Left forelimb (tissue), 1 donor: ENCODE data around the gene SLC30A10.
"Not testable (repeated sequence)": the region's sequence is repeated elsewhere in the genome, so short reads cannot be mapped to it uniquely, and the experiment has no call there.

Experiments
- DNase-seq: peaks from one replicate; pipeline ENCODE4 v3.0.0-alpha.2; 2018; ENCODE audit warnings: low spot score

The SLC30A10 gene

GRCh38 chr1:219927956-219928790, at the start of gene SLC30A10:
Gene SLC30A10 (minus strand): TSS chr1:219928557. CDS start chr1:219928440, 117 bp downstream.
- no peak for DNase-seq

DNA sequence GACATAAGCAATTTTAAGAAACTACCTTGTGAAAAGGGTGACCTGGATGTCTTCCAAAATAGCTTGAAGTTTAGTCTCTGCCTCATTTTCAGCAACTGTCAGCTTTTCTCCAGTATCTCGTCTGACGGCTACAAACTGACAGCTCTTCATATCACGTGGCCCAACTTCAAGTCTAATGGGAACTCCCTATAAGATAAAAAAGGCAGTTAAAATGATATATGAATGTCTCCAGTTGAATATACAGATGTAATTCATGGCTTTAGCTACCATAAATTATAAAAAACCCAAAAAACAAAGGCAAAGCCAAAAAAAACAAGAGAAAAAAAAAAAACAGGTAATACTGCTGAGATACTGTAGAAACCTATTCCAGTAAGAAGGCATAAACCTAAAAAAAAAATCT, 44.9 kb upstream of the SLC30A10 start:
- no peak for DNase-seq

DNA sequence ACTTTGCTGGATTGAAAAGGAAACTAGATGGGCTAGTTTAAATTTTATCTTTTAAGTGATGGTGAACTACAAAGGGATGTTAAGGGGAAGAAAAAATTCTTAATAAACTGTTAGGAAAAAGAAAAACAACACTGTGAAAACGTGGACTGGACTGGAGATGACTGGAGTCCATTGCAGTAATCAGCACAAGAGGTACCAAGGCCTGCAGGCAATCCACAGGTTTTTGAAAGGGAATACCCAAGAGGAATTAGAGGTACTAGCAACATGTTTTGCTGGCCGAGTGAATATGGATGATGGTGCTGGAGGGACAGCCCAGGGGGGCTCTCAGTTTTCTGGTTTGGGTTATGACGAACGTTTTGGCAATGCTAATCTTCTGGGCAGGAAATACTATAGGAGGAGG, 39.0 kb upstream of the SLC30A10 start:
- no peak for DNase-seq

DNA sequence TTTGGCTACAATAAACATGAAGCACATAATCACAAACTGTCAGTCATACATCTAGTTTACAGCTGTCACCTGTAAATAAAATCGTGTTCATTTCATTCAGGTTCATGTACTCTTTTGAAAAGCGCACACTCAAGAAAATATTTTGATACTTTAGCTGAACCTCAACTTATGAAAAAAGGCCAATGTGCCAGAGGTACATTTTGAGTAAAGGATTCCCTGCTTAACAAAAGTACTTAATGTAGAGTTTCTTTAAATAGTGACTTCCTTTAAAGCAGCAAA, 37.7 kb upstream of the SLC30A10 start:
- no peak for DNase-seq

DNA sequence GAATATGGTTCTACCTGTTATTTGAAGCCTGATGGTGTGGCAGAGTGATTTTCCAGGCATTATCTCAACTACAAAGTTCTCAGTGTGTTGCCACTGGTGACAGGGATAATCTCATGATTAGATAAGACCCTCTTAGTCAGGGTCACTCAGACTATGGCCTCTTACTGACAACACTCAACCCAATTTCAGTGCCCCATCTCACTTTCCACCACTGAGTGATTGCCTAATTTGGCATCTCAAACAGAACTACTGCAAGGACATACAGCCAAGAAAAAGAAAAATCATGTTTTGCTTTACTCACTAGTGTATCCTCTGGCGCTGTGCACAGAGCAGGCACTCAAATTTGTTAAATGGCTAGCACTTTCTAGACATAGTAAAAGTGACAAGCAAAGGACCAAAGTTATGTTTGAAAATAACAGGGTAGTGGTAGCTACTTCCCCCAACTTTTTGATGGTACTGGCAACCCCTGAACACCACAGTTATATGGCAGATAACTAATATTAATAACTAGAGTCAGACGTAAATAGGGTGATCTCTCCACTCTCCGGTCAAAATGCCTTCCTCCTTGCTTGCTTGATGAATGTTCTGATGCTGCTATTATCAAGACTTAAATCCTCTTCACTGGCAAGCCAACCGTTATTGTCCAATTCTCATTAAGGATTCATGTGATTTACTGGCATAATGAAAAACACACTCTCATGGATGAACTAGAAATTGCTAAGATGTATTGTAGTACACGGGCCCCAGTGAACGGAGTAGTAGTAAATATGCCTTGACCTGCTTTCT, 37.1 kb upstream of the SLC30A10 start:
- no peak for DNase-seq

GRCh38 chr1:219963432-219963831, 35.1 kb upstream of the SLC30A10 start:
- DNase-seq: no peak

- DNase-seq: no peak
Measured at GRCh38 chr1:219961684-219962083, 33.3 kb upstream of the SLC30A10 start.

GRCh38 chr1:219959540-219960203, 31.3 kb upstream of the SLC30A10 start:
- DNase-seq: no peak

GRCh38 chr1:219958875-219959417, 30.6 kb upstream of the SLC30A10 start:
- DNase-seq: no peak

GRCh38 chr1:219954736-219955421, 26.5 kb upstream of the SLC30A10 start:
- DNase-seq: no peak

DNA sequence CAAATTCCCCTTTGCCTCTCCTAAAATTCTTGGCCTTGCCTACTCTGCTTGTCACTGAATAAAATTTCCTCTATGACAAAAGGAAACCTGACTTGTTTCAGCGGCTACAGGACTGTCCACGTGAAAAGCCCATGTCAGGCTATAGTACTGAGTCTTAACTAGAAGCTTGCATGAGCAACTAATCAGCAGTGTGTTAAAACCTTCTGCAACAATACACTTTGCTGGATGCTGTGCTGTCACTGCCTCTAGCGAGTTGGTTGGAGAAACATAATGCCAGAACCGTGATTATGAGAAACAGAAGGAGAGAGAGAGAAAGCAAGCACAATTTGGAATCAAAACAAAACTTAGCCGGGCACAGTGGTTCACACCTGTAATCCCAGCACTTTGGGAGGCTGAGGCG, 25.7 kb upstream of the SLC30A10 start:
- no peak for DNase-seq

DNA sequence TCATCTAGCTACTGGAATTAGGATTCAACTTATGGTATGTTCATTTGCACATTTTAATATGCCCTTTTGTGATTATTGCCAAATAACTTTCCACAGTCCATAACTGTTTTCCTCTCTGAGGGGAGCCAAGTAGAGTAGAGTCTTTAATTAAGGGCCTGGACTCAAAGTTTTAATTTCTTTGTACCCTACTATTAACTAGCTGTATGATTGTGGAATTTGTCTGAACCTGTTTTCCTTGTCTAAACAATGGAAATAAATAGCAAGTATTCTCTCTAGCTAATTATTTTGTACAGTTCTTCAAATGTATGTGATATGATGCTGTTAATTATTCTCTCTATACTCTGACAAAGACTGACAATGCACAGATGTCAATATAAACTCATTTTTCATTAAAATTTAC, 24.0 kb upstream of the SLC30A10 start:
- no peak for DNase-seq

GRCh38 chr1:219949227-219949626, 20.9 kb upstream of the SLC30A10 start:
- not testable (repeated sequence) for DNase-seq

GRCh38 chr1:219948766-219949165, 20.4 kb upstream of the SLC30A10 start:
- DNase-seq: not testable (repeated sequence)

GRCh38 chr1:219945795-219946194, 17.4 kb upstream of the SLC30A10 start:
- DNase-seq: no peak

GRCh38 chr1:219941179-219942118, 13.1 kb upstream of the SLC30A10 start:
- DNase-seq: no peak

- DNase-seq: no peak
Measured at GRCh38 chr1:219940707-219941106, 12.3 kb upstream of the SLC30A10 start.

GRCh38 chr1:219938706-219939105, 10.3 kb upstream of the SLC30A10 start:
- no peak for DNase-seq

DNA sequence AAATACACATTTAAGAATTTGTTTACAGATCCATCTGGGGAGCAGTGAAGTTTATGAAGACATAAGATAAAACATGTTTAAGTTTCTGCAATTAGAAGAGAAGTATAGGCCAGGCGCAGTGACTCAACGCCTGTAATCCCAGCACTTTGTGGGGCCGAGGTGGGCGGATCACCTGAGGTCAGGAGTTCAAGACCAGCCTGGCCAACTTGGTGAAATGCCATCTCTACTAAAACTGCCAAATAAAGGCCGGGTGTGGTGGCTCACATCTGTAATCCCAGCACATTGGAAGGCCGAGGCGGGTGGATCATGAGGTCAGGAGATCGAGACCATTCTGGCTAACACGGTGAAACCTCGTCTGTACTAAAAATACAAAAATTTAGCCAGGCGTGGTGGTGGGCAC, 5.4 kb upstream of the SLC30A10 start:
- not testable (repeated sequence) for DNase-seq

DNA sequence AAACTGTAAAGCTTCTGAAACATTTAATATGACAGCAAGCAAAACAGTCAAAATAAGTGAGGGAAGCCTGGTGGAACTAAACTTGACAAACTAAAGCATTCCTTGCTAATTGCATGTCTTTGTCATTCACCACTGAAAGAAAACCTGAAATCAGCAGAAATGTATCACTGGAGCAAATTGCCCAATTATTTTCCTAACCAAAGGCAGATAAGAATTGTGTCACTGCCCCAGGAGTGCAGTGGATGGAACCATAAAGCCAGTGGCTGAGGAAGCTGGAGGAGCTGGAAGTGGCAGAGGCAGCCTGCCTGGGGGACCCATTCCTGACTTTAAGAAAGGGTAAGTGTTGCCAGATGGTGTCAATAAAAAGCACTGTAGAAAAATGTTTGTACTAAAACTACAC, 2.7 kb upstream of the SLC30A10 start:
- DNase-seq: no peak

GRCh38 chr1:219928791-219929118, 398 bp upstream of the SLC30A10 start:
- DNase-seq: no peak
